Measurements from ENCODE around the gene GGA1.

Gene GGA1

DNA sequence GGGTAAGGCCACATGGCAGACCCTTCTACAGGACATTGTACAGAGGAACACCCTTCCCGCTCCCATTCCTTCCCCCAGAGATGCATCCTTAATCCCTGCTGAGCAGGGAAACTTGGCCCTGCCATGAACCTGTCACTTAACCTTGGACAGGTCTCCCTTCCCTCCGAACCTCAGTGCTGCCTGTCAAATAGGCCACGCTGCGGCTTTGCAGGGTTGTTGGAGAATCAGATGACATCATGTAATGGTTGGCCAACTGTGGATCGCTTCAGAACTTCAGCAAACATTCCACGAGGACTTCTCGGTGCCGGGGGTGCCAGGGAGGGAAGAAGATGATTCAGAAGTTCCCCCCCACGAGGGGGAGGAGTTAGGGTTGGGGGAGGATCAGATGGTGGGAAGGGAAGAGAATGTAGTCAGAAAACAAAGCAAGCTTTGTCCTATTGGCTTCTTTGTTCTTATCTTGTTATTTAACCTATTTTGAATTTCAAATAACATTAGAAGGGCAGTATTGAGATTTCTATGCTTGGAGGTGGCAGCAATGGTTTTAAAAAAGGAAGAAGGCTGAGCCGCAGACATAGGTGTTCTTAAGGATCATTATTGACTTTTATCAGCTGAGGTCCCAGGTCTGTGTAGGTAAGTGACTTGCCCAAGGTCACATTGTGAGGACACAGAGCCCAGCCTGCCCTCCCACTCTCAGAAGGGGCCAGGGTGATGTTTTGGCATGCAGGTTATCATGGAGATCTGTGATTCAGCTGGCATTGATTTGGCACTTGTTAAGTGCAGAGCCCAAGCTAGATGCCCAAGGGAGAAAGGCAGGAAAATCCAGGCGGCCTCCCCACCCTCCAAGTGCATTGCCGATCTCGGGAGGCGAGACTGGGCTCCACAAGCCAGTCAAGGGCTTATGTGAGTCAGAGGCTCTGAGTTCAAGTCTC lies 45.2 kb upstream of the GGA1 start:
- Histone ChIP-seq H3K9ac (ENCODE audit: low read length) (no peak overlapping the region), H3K4me1 (ENCODE audit: low read length) (peaks cover 9% of the 10 kb centered on the region), H3K27me3 (ENCODE audit: low read depth, low read length) (peaks cover 11% of the 10 kb centered on the region), H3K9me3 (ENCODE audit: insufficient read depth, low read length) (no peaks in the 10 kb centered on the region), H4K20me1 (ENCODE audit: insufficient read depth, low read length) (no peaks in the 10 kb centered on the region), H3K4me3 (ENCODE audit: low read length) (no peak overlapping the region), H3K79me2 (ENCODE audit: low read length) (no peaks in the 10 kb centered on the region), H3K4me2 (ENCODE audit: low read length) (no peak overlapping the region), H2AFZ (ENCODE audit: low read depth, low read length) (no peak overlapping the region), H3K36me3 (replicated peaks; ENCODE audit: low read depth, low read length) (no peaks in the 10 kb centered on the region), H3K27ac (ENCODE audit: low read length) (no peak overlapping the region)
- TF ChIP-seq, protein P1, sequence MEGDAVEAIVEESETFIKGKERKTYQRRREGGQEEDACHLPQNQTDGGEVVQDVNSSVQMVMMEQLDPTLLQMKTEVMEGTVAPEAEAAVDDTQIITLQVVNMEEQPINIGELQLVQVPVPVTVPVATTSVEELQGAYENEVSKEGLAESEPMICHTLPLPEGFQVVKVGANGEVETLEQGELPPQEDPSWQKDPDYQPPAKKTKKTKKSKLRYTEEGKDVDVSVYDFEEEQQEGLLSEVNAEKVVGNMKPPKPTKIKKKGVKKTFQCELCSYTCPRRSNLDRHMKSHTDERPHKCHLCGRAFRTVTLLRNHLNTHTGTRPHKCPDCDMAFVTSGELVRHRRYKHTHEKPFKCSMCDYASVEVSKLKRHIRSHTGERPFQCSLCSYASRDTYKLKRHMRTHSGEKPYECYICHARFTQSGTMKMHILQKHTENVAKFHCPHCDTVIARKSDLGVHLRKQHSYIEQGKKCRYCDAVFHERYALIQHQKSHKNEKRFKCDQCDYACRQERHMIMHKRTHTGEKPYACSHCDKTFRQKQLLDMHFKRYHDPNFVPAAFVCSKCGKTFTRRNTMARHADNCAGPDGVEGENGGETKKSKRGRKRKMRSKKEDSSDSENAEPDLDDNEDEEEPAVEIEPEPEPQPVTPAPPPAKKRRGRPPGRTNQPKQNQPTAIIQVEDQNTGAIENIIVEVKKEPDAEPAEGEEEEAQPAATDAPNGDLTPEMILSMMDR (IDR thresholded peaks at IDR 0.05; ENCODE audit: low read depth, low read length), result no peak
- TF ChIP-seq EZH2phosphoT487 (IDR thresholded peaks at IDR 0.05; ENCODE audit: low read depth), result no peak

DNA sequence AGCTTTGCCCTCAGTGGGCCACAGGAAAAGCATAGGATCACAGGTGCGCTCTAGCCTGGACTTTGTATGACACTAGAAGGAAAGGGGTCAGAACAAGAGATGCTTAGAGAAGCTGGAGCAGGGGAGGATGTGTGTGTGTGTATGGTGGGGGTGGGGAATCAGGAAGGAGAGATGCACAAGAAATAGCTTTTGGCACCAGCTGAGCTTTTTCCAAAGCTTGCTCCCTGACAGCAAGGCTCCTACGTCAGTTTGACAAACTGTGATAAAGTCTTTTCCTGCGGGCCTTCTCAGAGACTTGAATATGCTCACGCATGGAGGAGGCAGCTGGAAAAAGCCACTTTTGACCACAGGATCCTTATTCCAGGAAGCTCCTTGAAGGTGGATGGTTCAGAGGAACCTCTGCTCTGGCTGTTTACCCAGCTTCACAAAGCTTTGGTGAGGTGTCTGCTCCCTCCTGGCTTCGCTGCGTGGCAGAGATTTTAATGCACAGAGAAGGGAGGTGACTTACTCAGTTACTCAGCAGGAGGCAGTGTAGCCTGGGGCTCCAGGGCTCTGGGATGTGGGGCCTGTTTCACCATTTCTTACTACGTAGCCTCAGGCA lies 44.4 kb upstream of the GGA1 start:
- TF ChIP-seq, protein P1 (IDR thresholded peaks at IDR 0.05; ENCODE audit: low read depth, low read length), result no peak
- TF ChIP-seq EZH2phosphoT487 (IDR thresholded peaks at IDR 0.05; ENCODE audit: low read depth), result no peak
- Histone ChIP-seq H3K27me3 (ENCODE audit: low read depth, low read length) (peaks cover 11% of the 10 kb centered on the region), H3K4me2 (ENCODE audit: low read length) (no peak overlapping the region), H3K9ac (ENCODE audit: low read length) (no peak overlapping the region), H3K27ac (ENCODE audit: low read length) (no peak overlapping the region), H3K4me3 (ENCODE audit: low read length) (no peak overlapping the region), H2AFZ (ENCODE audit: low read depth, low read length) (no peak overlapping the region), H4K20me1 (ENCODE audit: insufficient read depth, low read length) (no peaks in the 10 kb centered on the region), H3K9me3 (ENCODE audit: insufficient read depth, low read length) (no peaks in the 10 kb centered on the region), H3K79me2 (ENCODE audit: low read length) (no peaks in the 10 kb centered on the region), H3K36me3 (replicated peaks; ENCODE audit: low read depth, low read length) (no peaks in the 10 kb centered on the region), H3K4me1 (ENCODE audit: low read length) (peaks cover 15% of the 10 kb centered on the region)

DNA sequence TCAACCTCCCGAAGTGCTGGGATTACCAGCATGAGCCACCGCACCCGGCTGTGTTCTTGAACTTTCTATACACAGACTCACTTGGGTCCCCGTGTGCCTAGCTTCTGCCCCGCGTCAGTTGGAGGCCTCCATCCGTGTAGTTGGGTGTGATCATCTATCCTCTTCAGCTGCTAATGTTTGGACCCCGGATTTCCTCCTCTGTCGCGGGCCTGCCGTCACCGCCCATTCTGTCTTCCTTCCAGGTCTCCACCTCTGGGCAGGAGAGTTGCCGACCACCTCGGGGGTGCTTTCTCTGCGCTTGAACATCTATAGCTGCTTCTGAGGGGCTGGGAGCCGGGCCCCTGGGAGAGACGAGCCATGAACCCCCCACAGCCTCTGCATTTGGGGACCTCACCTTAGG lies 42.8 kb upstream of the GGA1 start:
- no peaks in the 10 kb centered on the region for H3K79me2 ChIP-seq (ENCODE audit: low read length)
- H3K27me3 ChIP-seq (ENCODE audit: low read depth, low read length), result peaks cover 17% of the 10 kb centered on the region
- no peak overlapping the region for H3K27ac ChIP-seq (ENCODE audit: low read length)
- H3K4me3 ChIP-seq (ENCODE audit: low read length), result no peak overlapping the region
- peaks cover 22% of the 10 kb centered on the region for H3K4me1 ChIP-seq (ENCODE audit: low read length)
- H3K4me2 ChIP-seq (ENCODE audit: low read length), result no peak overlapping the region
- H3K36me3 ChIP-seq (replicated peaks; ENCODE audit: low read depth, low read length), result no peaks in the 10 kb centered on the region
- no peak overlapping the region for H3K9ac ChIP-seq (ENCODE audit: low read length)
- no peaks in the 10 kb centered on the region for H4K20me1 ChIP-seq (ENCODE audit: insufficient read depth, low read length)
- H2AFZ ChIP-seq (ENCODE audit: low read depth, low read length), result no peak overlapping the region
- no peaks in the 10 kb centered on the region for H3K9me3 ChIP-seq (ENCODE audit: insufficient read depth, low read length)
- no peak for TF ChIP-seq EZH2phosphoT487 (IDR thresholded peaks at IDR 0.05; ENCODE audit: low read depth)
- TF ChIP-seq, protein P1 (IDR thresholded peaks at IDR 0.05; ENCODE audit: low read depth, low read length), result no peak

DNA sequence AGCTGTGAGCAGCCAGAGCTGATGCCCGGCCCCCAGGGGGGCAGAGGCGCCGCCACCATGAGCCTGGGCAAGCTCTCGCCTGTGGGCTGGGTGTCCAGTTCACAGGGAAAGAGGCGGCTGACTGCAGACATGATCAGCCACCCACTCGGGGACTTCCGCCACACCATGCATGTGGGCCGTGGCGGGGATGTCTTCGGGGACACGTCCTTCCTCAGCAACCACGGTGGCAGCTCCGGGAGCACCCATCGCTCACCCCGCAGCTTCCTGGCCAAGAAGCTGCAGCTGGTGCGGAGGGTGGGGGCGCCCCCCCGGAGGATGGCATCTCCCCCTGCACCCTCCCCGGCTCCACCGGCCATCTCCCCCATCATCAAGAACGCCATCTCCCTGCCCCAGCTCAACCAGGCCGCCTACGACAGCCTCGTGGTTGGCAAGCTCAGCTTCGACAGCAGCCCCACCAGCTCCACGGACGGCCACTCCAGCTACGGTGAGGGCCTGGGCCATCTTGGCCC lies 42.3 kb upstream of the GGA1 start:
- Histone ChIP-seq H3K9ac (ENCODE audit: low read length) (no peak overlapping the region), H3K79me2 (ENCODE audit: low read length) (no peaks in the 10 kb centered on the region), H3K4me2 (ENCODE audit: low read length) (no peak overlapping the region), H2AFZ (ENCODE audit: low read depth, low read length) (no peak overlapping the region), H3K27ac (ENCODE audit: low read length) (no peak overlapping the region), H3K27me3 (ENCODE audit: low read depth, low read length) (peaks cover 17% of the 10 kb centered on the region), H4K20me1 (ENCODE audit: insufficient read depth, low read length) (no peaks in the 10 kb centered on the region), H3K4me1 (ENCODE audit: low read length) (peaks cover 24% of the 10 kb centered on the region), H3K36me3 (replicated peaks; ENCODE audit: low read depth, low read length) (no peaks in the 10 kb centered on the region), H3K4me3 (ENCODE audit: low read length) (no peak overlapping the region), H3K9me3 (ENCODE audit: insufficient read depth, low read length) (no peaks in the 10 kb centered on the region)
- no peak for TF ChIP-seq EZH2phosphoT487 (IDR thresholded peaks at IDR 0.05; ENCODE audit: low read depth)
- TF ChIP-seq, protein P1 (IDR thresholded peaks at IDR 0.05; ENCODE audit: low read depth, low read length), result no peak
